Duodenal mucosa (tissue), 2 donors: ENCODE results near the gene TSFM.

Experiments used
- H3K27ac ChIP-seq: one replicate; pipeline ENCODE4 v1.7.0; 2013; ENCODE audit warnings: low read depth, low read length
- H3K27me3 ChIP-seq, 2 donors: one replicate each; pipeline ENCODE4 v1.7.0; 2013; ENCODE audit warnings: low read length in 2 of 2, control low read depth in 1 of 2; ENCODE audit not compliant: insufficient read depth in 2 of 2, control insufficient read depth in 1 of 2
- H3K36me3 ChIP-seq, 2 donors: one replicate each; pipeline ENCODE4 v1.7.0; 2013; ENCODE audit warnings: low read length in 2 of 2, control low read depth in 1 of 2; ENCODE audit not compliant: insufficient read depth in 2 of 2, control insufficient read depth in 1 of 2
- H3K4me1 ChIP-seq, 2 donors: one replicate each; pipeline ENCODE4 v1.7.0; 2013; ENCODE audit warnings: low read length in 2 of 2, control low read depth in 1 of 2; ENCODE audit not compliant: insufficient read depth in 2 of 2, control insufficient read depth in 1 of 2
- H3K4me3 ChIP-seq, 2 donors: one replicate each; pipeline ENCODE4 v1.7.0; 2013; ENCODE audit warnings: low read length in 2 of 2, low read depth in 1 of 2
- H3K9ac ChIP-seq, 2 donors: one replicate each; pipeline ENCODE4 v1.7.0; 2013; ENCODE audit warnings: low read length in 2 of 2, low read depth in 1 of 2
- H3K9me3 ChIP-seq, 2 donors: one replicate each; pipeline ENCODE4 v1.7.0; 2013; ENCODE audit warnings: low read length in 2 of 2, control low read depth in 1 of 2; ENCODE audit not compliant: control insufficient read depth in 1 of 2

TSFM gene

GRCh38 chr12:57782608-57783465, at the start of gene TSFM:
TSS of gene TSFM (plus strand) at chr12:57782787. CDS start at chr12:57782802, 15 bp downstream.
- peaks cover 14 to 32% of the 10 kb centered on the region in 2 donors for H3K4me1 ChIP-seq
- no peaks in the 10 kb centered on the region for H3K27me3 ChIP-seq
- peak within 1 kb of the TSS; percentile 94 to 100 for H3K4me3 ChIP-seq
- peaks cover 14 to 30% of the 10 kb centered on the region in 2 donors for H3K36me3 ChIP-seq
- no peak within 1 kb of the TSS for H3K27ac ChIP-seq
- H3K9ac ChIP-seq = peak within 1 kb of the TSS; percentile 86 to 93
- no peaks in the 10 kb centered on the region for H3K9me3 ChIP-seq

GRCh38 chr12:57733928-57734327, 48.7 kb upstream of the TSFM start:
- peaks cover 0 to under 1% of the 10 kb centered on the region in 2 donors for H3K4me1 ChIP-seq
- H3K27me3 ChIP-seq = peaks cover 43 to 54% of the 10 kb centered on the region in 2 donors
- H3K27ac ChIP-seq = no peak overlapping the region
- H3K36me3 ChIP-seq = peaks cover 0 to 8% of the 10 kb centered on the region in 2 donors
- H3K9me3 ChIP-seq = no peaks in the 10 kb centered on the region
- H3K9ac ChIP-seq = no peak overlapping the region
- no peak overlapping the region for H3K4me3 ChIP-seq

GRCh38 chr12:57734591-57734990, 48.0 kb upstream of the TSFM start:
- no peak overlapping the region for H3K9ac ChIP-seq
- no peak overlapping the region for H3K4me3 ChIP-seq
- H3K27me3 ChIP-seq = peaks cover 50 to 59% of the 10 kb centered on the region in 2 donors

GRCh38 chr12:57735198-57735855, 47.3 kb upstream of the TSFM start:
- Histone ChIP-seq H3K36me3 (peaks cover 0 to 5% of the 10 kb centered on the region in 2 donors), H3K27ac (no peak overlapping the region), H3K4me3 (no peak overlapping the region), H3K9me3 (no peaks in the 10 kb centered on the region), H3K9ac (no peak overlapping the region), H3K4me1 (peaks cover 0 to 10% of the 10 kb centered on the region in 2 donors), H3K27me3 (peaks cover 50 to 60% of the 10 kb centered on the region in 2 donors)

More at GRCh38 chr12:57734591-57734990, 48.0 kb upstream of the TSFM start:
- H3K36me3 ChIP-seq = peaks cover 0 to 8% of the 10 kb centered on the region in 2 donors
- no peaks in the 10 kb centered on the region for H3K9me3 ChIP-seq
- no peak overlapping the region for H3K27ac ChIP-seq
- H3K4me1 ChIP-seq = peaks cover 0 to 7% of the 10 kb centered on the region in 2 donors

GRCh38 chr12:57735952-57736740, 46.4 kb upstream of the TSFM start:
- no peak overlapping the region for H3K9ac ChIP-seq
- H3K9me3 ChIP-seq = no peaks in the 10 kb centered on the region
- peaks cover 0 to 4% of the 10 kb centered on the region in 2 donors for H3K36me3 ChIP-seq
- peaks cover 53 to 65% of the 10 kb centered on the region in 2 donors for H3K27me3 ChIP-seq
- H3K4me1 ChIP-seq = peaks cover 0 to 18% of the 10 kb centered on the region in 2 donors
- no peak overlapping the region for H3K27ac ChIP-seq
- H3K4me3 ChIP-seq = no peak overlapping the region

- no peak overlapping the region for H3K27ac ChIP-seq
- no peak overlapping the region for H3K4me3 ChIP-seq
- no peak overlapping the region for H3K9ac ChIP-seq
- no peaks in the 10 kb centered on the region for H3K9me3 ChIP-seq
- H3K27me3 ChIP-seq = peaks cover 53 to 72% of the 10 kb centered on the region in 2 donors
- H3K36me3 ChIP-seq = peaks cover 0 to 4% of the 10 kb centered on the region in 2 donors
- peaks cover 0 to 20% of the 10 kb centered on the region in 2 donors for H3K4me1 ChIP-seq
These were observed 45.7 kb upstream of the TSFM start for GRCh38 chr12:57736741-57737466.

- H3K4me3 ChIP-seq = no peak overlapping the region
These were observed 44.8 kb upstream of the TSFM start for GRCh38 chr12:57737467-57738460.

GRCh38 chr12:57738661-57739237, 43.8 kb upstream of the TSFM start, which contains the start of gene AGAP2:
TSS of gene AGAP2 (minus strand) at chr12:57738742. CDS start at chr12:57738246, 496 bp downstream.
- Histone ChIP-seq H3K27me3 (peaks cover 49 to 62% of the 10 kb centered on the region in 2 donors), H3K36me3 (peaks cover 0 to 3% of the 10 kb centered on the region in 2 donors), H3K27ac (no peak within 1 kb of the TSS), H3K4me1 (peaks cover 0 to 23% of the 10 kb centered on the region in 2 donors), H3K4me3 (no peak within 1 kb of the TSS), H3K9me3 (no peaks in the 10 kb centered on the region), H3K9ac (no peak within 1 kb of the TSS)

More at GRCh38 chr12:57737467-57738460, 44.8 kb upstream of the TSFM start:
- Histone ChIP-seq H3K36me3 (peaks cover 0 to 4% of the 10 kb centered on the region in 2 donors), H3K9ac (no peak overlapping the region), H3K9me3 (no peaks in the 10 kb centered on the region), H3K27ac (no peak overlapping the region), H3K4me1 (peaks cover 0 to 23% of the 10 kb centered on the region in 2 donors), H3K27me3 (peaks cover 53 to 70% of the 10 kb centered on the region in 2 donors)
